NCI-H1048 (cell line): ENCODE measurements around the gene DOCK8.

Experiments used
- DNase-seq: peaks from one replicate; lab custom pipeline; 2025; lab: John Stamatoyannopoulos, UW

Gene DOCK8

DNA sequence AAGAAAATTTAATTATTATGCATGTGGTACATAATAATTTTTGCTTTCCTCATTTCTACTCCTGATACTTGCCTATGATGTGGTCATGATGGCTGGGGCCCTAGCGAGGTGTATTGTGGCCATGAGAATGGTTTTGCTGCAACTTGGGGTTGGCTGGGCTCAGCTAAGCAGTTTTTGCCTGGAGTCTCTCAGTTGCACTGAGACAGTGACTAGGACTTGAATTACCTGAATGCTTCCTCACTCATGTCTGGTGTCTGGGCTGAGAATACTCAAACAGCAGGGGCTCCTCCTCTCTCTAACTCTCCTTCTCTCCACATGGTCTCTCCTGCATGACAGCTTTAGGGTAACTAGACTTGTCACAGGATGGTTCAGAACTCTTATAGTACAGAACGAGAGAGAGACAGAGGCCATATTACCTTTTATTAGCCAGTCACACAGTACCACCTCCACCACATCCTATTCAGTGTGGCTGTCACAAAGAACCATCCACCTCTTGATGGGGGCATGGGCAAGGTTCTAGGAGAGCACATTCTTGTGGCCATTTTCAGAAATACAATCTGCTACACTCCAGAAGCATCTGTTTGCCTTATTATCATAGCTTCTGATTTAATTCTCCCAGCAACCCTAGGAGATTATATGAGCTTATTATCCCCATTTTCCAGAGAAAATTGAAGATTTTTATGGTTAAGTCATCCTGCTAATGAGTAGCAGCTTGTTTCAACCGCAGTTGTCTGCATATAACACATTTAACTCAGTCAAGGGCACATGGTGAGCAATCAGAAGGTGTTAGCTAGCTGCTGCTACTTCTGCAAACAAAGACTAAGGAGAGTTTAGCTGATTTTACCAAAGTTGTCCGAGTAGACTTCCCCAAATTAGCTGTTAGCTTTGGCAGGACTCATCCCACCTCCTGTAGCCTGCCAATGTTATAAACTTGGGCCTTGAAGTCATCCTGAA lies 245.1 kb downstream of the DOCK8 start:
- DNase-seq = no peak

GRCh38 chr9:462121-462520 lies 247.5 kb downstream of the DOCK8 start:
- DNase-seq = no peak

DNA sequence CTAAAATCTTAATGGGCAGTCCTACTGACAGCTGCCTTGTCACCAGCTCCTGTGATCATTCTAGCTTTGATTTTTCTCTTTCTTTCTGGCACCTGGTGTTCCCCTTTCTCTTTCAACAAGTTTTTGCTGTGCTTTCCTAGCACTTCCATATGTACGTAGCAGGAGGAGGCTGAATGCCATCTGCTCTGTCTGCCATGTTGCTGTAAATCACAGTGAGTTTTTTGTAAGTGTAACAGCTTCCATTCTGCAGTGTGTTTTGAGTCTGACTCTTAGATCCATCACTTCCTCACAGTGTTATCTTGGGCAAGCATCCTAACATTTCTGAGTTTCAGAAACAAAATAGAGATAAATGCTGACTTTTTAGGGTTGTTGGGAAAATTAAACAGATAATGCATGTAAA lies 247.9 kb downstream of the DOCK8 start:
- DNase-seq = no peak

DNA sequence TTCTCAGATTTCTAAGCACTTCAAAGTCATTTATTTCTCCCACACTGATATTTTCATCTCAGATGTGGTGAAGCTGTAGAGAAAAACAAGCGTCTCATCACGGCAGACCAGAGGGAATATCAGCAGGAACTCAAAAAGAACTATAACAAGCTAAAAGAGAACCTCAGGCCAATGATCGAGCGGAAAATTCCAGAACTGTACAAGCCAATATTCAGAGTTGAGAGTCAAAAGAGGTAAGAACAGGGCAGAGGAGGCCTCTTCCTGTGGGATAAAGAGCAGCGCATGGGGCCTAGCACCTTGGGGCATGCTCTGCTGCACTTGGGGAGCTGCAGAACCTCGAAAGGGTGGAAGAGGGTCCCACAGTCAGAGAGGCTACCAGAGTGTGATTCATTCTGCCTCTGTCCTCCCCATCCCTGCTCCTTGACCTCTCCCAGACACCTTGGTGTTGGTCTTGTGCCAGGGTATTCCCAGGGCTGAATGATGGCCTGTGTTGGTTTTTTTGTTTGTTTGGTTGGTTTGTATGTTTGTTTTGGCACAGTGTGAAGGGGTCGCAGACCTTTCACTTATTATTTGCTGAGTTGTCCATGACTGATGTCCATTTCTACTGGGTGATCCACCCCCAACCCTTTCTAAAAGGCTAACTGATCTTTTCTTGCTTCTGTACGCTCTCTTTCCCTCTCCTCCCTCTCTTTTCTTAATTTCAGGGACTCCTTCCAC lies 248.9 kb downstream of the DOCK8 start:
- DNase-seq = no peak

DNA sequence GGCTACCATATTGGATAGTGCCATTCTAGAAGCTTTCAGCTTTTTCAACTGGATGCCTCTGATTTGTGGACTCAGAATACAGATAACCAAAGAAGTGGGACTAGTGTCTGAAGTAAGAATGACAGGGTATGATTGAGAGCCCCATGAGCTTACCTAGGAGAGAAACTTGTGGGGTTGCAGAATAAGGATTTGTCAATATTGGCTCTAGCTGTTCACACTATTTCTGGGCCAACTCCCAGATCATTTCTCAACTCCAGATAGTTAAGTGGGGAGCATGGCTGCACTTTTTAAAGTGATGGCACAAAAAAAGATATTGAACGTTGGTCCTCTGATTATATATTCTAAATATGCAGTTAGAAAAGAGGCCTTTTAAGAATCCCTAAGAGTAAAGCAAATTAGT lies 252.1 kb downstream of the DOCK8 start:
- DNase-seq = no peak

GRCh38 chr9:468766-469426 lies 254.2 kb downstream of the DOCK8 start:
- DNase-seq = no peak

- DNase-seq = peak; percentile 76
Observed at GRCh38 chr9:469672-470551, 255.2 kb downstream of the DOCK8 start.

GRCh38 chr9:470552-471194 lies 256.0 kb downstream of the DOCK8 start:
- DNase-seq = no peak

- DNase-seq = no peak
Observed at GRCh38 chr9:471320-471719, 256.7 kb downstream of the DOCK8 start.

- no peak for DNase-seq
Observed at GRCh38 chr9:472479-473075, 257.9 kb downstream of the DOCK8 start.

- no peak for DNase-seq
Observed at GRCh38 chr9:477193-477592, 262.5 kb downstream of the DOCK8 start.

- DNase-seq = no peak
Observed at GRCh38 chr9:479304-479970, 264.8 kb downstream of the DOCK8 start.

DNA sequence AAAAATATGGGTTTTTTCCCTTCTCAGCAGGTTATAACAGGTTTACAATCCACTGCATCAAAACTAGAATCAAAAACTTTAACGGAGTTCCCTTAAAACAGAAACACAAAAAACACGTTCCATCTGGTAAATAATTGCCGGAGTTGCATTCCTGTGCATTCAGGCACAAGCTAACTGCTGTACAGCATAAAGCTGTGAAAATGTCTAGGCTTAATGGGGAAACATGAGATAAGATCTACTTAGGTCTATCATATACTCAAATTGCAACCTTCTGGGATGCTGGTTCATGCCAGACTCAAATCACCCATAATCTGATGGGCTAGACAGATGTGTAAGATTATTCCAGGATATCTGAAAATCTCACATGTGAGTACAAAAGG lies 265.3 kb downstream of the DOCK8 start:
- no peak for DNase-seq

DNA sequence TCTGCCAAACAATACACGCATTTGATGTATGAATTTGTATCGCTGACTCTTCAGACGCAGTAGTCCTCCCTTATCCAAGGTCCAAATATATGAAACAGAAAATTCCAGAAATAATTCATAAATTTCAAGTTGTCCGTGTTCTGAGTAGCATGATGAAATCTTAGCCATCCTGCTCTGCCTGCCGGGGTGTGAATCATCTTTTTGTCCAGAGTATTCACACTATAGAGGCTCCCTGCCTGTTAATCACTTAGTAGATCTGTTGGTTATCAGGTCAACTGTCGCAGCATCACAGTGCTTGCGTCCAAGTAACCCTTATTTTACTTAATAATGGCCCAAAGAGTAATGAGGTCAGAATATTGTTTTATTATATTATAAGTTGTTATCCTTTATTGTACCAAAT lies 268.1 kb downstream of the DOCK8 start:
- no peak for DNase-seq

- DNase-seq = no peak
Observed at GRCh38 chr9:486156-486555, 271.5 kb downstream of the DOCK8 start.

DNA sequence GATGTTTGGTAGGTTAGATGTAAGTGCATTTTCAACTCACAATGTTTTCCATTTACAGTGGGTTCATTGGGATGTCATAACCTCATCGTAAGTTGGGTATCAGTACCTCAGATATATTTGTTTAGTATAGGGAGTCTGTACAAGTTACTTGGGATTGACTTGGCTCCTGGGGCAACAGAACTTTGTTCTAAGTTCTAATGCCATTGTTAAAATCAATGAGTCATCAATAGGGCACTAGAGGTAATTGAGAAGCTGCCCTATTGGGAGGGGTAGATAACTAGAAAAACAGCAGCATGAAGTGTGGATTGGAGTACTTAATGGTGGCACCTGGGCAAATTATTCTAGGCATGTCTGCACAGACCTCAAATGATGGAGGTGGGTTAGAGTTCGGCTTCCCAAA lies 272.8 kb downstream of the DOCK8 start:
- DNase-seq = no peak

DNA sequence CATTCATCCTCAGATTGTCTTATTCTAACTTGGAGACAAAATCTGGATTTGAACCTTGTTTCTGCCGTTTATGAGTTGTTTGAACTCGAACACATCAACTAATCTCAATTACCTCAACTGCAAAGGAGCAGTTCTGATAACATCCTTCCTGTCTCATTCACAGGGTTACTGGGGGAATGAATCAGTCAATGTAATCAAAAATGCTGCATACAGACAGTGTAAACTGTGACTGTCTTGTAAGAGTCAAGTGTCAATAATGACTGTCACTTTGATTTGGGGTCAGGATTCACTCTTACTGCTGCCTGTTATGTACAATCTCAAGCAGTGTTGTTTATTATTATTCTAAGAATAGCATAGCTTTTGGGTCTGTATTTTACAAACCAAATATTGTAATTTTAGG lies 273.8 kb downstream of the DOCK8 start:
- no peak for DNase-seq

DNA sequence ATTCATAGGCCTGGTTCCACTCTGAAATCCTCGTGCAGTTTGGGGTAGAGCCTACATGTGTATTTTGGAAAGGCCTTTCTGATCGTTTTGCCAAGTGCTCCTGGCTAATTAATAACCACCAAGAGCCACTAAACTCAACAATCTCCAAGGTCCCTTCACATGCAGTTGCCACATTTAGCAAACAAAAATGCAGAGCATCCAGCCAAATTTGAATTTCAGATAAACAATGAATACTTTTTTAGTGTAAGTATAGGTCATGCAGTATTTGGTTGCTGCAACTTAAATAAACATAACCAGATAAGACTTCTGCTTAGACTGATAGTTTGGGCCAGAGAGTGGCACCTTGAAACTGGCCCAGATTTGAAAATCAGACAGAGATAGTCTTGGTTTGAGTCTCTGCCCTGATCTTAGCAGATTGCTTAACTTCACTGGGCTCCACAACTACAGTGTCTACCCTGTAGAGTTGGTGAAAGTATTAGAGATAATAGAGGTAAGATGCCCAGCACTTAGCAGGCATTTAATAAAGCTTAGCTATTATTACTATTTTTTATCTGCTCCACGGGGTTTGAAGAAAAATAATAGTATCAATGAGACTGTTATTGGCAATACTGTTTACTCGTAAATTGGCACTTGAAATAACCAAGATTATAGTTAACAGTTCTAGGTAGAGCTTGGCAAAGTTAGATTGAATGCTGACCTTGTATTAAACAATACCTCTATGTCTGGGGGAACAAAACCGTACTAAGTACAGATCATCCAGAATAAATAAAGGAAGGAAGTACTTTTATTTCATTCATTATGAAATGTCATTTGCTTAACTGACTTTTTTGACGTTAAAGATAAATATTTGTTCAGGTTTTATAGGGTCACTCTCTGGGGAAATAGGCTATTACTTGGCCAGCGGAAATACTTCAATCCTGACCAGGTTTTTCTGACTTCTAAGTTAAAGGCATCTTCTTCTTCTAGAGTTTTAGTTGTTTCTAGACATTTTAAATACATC lies 274.8 kb downstream of the DOCK8 start:
- DNase-seq = no peak

DNA sequence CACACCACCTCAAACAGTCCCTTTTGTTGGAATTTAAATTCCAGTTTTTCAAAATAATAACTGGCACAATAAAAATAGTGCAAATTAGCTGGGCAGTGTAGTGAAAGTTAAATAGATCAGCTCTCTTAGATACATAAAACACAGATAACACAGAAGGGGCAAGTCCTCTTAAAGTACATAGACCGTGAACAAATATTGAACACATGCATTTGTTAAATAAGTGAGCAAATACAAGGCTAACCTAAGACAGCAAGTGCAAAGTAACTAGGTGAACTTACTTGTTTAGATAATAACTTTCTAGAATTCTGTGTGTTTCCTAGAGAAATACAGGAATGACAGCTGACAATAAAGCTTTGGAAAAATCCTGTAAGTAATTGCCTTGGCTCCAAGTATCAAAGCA lies 280.1 kb downstream of the DOCK8 start:
- DNase-seq = no peak
